NCI-H2081 treated with DMSO at 0.1 percent for 48 hours (cell line): Measurements from ENCODE around the gene MBD4.
"Not testable (repeated sequence)": the region's sequence is repeated elsewhere in the genome, so short reads cannot be mapped to it uniquely, and the experiment has no call there.

Source experiments
- DNase-seq: peaks from one replicate; lab custom pipeline; 2025; lab: John Stamatoyannopoulos, UW

Gene MBD4

GRCh38 chr3:129429602-129430001 lies 10.1 kb downstream of the MBD4 start:
- DNase-seq = no peak

- DNase-seq = no peak
These were observed 10.7 kb downstream of the MBD4 start for GRCh38 chr3:129429080-129429451.

GRCh38 chr3:129428376-129429079 lies 11.2 kb downstream of the MBD4 start, which contains the start of gene EFCAB12:
TSS of gene EFCAB12 (minus strand) at chr3:129428636. CDS start at chr3:129428488, 148 bp downstream.
- peak; percentile 86 for DNase-seq

- no peak for DNase-seq
These were observed 11.8 kb downstream of the MBD4 start for GRCh38 chr3:129428007-129428375.

- no peak for DNase-seq
These were observed 14.1 kb downstream of the MBD4 start for GRCh38 chr3:129425619-129426018.

GRCh38 chr3:129425213-129425612 lies 14.5 kb downstream of the MBD4 start:
- DNase-seq = no peak

- DNase-seq = no peak
These were observed 15.4 kb downstream of the MBD4 start for GRCh38 chr3:129424185-129424841.

- no peak for DNase-seq
These were observed 16.9 kb downstream of the MBD4 start for GRCh38 chr3:129422897-129423296.

- DNase-seq = no peak
These were observed 17.6 kb downstream of the MBD4 start for GRCh38 chr3:129421988-129422745.

- DNase-seq = no peak
These were observed 18.4 kb downstream of the MBD4 start for GRCh38 chr3:129421236-129421883.

GRCh38 chr3:129419476-129419875 lies 20.3 kb downstream of the MBD4 start:
- DNase-seq = no peak

- no peak for DNase-seq
These were observed 21.4 kb downstream of the MBD4 start for GRCh38 chr3:129418041-129418973.

- DNase-seq = no peak
These were observed 22.4 kb downstream of the MBD4 start for GRCh38 chr3:129417326-129417725.

- DNase-seq = no peak
These were observed 23.3 kb downstream of the MBD4 start for GRCh38 chr3:129416415-129416814.

- DNase-seq = no peak
These were observed 23.9 kb downstream of the MBD4 start for GRCh38 chr3:129415830-129416229.

GRCh38 chr3:129415378-129415777 lies 24.4 kb downstream of the MBD4 start:
- no peak for DNase-seq

- no peak for DNase-seq
These were observed 25.9 kb downstream of the MBD4 start for GRCh38 chr3:129413687-129414506.

- not testable (repeated sequence) for DNase-seq
These were observed 26.5 kb downstream of the MBD4 start for GRCh38 chr3:129413238-129413637.

- DNase-seq = no peak
These were observed 27.1 kb downstream of the MBD4 start for GRCh38 chr3:129412542-129413198.

- DNase-seq = no peak
These were observed 28.8 kb downstream of the MBD4 start for GRCh38 chr3:129410971-129411370.
